Epithelial cell of esophagus (primary cell): ENCODE measurements around the gene ADARB2.

Experiments used
- DNase-seq: peaks from one replicate; pipeline ENCODE4 v3.0.0; 2010; ENCODE audit warnings: low read depth
- H3K4me3 ChIP-seq: 2 replicates; pipeline ENCODE4 v1.5.1; 2011; ENCODE audit warnings: mild to moderate bottlenecking, low read length, control low read depth
- TF ChIP-seq, protein P1 (sequence below): IDR thresholded peaks from 2 replicates; pipeline ENCODE4 v1.5.1; 2011; ENCODE audit warnings: low read depth, mild to moderate bottlenecking, low read length, control low read depth, inconsistent platforms; ENCODE audit not compliant: insufficient read depth; ENCODE audit errors: missing control alignments

The ADARB2 gene

DNA sequence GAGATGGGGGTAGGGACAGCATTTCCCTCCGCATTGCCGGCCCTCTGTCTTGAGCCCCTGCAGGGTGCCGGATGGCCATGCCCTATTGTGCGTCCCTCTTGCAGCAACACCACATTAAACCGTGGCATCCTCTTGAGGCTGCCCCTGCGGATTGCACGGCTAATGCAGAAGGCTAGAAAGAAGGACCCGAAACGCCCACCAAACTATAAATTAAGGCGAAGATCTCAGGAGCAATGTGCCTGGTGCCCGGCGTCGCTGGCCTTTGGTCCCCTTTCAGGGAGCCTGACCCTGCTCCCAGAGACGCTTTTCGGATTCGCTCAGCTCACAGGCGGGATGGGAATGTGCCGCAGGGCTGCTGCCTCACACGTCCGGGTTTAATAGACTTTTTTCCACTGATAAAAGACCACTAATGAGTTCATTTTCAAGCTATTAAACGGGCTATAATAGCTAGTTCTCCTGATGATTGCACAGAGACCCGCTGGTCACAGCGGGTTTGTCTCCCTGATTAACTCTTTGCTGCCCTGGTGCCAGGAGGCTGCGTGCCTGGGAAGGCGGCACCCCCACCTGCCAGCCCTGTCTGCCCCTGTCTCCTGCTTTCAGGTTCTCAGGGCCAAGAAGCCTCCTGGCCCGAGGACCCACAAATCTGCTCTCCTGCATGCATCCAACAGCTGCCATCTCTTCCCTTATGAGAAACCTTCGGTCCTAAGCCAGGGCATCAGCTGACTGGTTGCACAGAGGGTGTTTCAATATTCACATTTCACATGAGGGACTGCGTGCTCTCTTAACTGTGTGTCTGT lies 128.3 kb downstream of the ADARB2 start:
- no peak for DNase-seq
- no peak overlapping the region for H3K4me3 ChIP-seq
- TF ChIP-seq, protein P1, sequence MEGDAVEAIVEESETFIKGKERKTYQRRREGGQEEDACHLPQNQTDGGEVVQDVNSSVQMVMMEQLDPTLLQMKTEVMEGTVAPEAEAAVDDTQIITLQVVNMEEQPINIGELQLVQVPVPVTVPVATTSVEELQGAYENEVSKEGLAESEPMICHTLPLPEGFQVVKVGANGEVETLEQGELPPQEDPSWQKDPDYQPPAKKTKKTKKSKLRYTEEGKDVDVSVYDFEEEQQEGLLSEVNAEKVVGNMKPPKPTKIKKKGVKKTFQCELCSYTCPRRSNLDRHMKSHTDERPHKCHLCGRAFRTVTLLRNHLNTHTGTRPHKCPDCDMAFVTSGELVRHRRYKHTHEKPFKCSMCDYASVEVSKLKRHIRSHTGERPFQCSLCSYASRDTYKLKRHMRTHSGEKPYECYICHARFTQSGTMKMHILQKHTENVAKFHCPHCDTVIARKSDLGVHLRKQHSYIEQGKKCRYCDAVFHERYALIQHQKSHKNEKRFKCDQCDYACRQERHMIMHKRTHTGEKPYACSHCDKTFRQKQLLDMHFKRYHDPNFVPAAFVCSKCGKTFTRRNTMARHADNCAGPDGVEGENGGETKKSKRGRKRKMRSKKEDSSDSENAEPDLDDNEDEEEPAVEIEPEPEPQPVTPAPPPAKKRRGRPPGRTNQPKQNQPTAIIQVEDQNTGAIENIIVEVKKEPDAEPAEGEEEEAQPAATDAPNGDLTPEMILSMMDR: no peak

DNA sequence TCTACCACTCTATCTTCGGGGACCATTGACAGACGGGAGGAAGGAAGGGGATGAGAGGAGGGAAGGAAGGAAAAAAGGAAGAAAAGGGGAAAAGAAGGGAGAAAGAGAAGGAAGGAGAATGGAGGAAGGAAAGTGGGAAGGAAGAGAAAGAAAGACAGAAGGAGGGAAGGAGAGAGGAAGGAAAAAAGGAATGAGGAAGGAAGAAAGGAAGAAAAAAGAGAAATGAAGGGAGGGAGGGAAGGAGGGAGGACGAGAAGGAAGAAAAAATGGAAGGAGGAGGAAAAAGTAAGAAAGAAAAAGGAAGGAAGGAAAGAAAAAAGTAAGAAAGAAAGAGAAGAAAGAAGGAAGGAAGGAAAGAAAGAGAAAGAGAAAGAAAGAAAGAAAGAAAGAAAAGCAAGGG lies 128.9 kb downstream of the ADARB2 start:
- TF ChIP-seq, protein P1: no peak
- H3K4me3 ChIP-seq: no peak overlapping the region

DNA sequence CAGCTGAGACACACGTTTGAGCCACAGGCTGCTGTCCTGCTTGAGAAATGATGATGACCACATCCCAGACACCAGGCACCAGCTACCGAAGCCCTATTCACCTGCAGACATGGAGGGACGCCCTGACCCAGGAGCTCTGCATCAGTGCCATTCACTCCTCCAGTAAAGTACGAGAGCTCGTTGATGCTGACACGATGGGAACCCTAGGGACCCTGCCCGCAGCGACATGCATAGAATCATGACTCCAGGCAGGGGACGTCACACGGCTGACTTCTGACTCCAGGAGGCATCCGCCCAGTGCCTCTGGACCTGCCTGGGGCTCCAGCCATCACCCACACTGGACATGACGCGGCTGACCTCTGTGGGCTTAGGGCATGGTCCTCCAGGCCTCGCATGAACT lies 129.9 kb downstream of the ADARB2 start:
- DNase-seq: no peak
- no peak overlapping the region for H3K4me3 ChIP-seq
- TF ChIP-seq, protein P1: no peak

More for the DNA sequence above, 128.9 kb downstream of the ADARB2 start:
- no peak for DNase-seq

DNA sequence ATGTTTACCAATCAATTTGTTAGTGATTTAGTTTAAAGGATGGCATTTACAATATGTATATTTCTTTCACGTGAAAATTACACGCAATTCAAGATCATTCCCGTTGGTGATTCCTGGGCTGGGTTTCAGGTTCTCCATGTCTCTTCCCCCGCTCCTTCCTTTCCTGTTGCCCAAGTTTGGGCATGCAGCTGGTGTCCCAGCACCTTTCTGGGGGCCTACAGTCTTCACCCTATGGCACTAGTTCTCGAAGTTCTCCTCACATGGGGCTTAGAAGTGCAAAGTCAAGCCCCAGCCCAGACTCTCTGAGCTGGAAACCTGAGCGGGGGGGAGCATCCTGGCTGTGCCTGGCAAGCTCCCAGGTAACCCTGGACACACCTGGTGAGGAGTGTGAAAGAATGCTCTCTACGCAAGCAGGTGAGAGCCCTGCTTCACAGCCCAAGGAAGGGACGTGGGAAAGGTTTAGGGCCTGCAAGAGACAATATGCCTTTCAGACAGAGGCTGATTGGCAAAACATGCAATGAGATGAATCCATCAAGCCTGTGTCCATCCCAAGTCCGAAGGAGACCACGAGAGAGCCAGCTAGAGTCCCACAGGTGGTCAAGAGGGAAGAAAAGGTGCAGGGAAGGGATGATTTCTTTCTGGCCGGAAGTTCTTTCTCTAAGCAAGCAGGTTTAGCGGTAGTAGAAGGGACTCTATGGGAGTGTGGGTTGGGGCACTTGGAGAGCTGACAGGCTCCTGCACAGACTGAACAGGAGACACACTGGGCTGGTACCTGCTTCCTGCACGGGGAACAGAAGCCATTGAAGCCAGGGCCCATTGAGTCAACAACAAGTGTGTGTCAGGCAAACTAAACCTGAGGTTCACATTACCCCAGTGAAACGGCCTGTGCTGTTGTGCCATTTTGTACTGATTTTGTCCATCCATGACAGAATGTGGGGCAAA lies 131.1 kb downstream of the ADARB2 start:
- TF ChIP-seq, protein P1: no peak
- no peak for DNase-seq
- H3K4me3 ChIP-seq: no peak overlapping the region

DNA sequence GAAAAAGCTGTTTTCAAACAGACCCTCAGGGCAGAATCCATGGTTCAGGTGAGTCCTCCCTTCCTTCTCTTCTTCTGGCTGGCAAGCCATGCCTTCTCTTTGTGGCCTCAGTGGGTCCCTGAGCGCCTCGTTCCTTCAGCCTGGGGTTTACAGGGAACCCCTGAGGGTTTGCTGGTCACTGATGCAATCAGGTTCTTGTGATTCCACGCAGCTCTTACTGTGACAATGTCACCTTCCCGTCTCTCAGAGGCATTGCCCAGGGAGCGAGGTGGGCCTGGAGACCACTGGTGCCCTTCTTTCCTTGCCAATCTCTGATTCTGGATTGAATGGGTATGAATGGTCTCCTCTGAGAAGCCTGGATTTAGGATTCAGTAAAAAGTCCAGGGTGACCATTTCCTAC lies 132.2 kb downstream of the ADARB2 start:
- H3K4me3 ChIP-seq: no peak overlapping the region
- TF ChIP-seq, protein P1: no peak
- no peak for DNase-seq

DNA sequence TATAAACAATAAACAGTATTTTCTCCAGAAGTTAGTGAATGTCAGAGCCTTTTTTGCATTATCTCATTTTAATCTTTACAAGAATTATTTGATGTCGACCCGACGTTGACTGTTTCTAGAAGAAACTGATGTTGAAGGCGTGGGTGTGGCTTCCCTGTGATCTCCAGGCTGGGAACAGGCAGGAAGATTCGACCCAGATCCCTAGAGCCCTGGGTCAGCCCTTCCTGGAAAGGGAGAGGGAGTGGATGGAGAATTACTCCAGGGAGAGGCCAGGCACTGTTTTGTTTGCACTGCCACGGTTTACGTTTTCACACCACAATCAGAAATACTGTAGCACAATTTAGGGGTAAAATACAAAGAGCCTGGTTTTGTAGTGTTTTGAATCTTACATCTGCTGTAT lies 133.1 kb downstream of the ADARB2 start:
- H3K4me3 ChIP-seq: no peak overlapping the region
- TF ChIP-seq, protein P1: no peak

More for the DNA sequence above, 133.1 kb downstream of the ADARB2 start:
- no peak for DNase-seq
